ENCODE data around the gene ASB1. TPM values are rescaled to one million over a fixed set of nuclear protein-coding genes. Genes with fewer than 3 reads are reported as not detected.
A peak's percentile ranks its signal among the peaks of the same experiment; 100 is the strongest.

The ASB1 gene
- total and polyA plus RNA-seq, 2 of the 13 experiments (the other 11 are each of a cell fraction or from before 2014, with no cell fraction given) = 48.6 to 49.2 TPM

DNA sequence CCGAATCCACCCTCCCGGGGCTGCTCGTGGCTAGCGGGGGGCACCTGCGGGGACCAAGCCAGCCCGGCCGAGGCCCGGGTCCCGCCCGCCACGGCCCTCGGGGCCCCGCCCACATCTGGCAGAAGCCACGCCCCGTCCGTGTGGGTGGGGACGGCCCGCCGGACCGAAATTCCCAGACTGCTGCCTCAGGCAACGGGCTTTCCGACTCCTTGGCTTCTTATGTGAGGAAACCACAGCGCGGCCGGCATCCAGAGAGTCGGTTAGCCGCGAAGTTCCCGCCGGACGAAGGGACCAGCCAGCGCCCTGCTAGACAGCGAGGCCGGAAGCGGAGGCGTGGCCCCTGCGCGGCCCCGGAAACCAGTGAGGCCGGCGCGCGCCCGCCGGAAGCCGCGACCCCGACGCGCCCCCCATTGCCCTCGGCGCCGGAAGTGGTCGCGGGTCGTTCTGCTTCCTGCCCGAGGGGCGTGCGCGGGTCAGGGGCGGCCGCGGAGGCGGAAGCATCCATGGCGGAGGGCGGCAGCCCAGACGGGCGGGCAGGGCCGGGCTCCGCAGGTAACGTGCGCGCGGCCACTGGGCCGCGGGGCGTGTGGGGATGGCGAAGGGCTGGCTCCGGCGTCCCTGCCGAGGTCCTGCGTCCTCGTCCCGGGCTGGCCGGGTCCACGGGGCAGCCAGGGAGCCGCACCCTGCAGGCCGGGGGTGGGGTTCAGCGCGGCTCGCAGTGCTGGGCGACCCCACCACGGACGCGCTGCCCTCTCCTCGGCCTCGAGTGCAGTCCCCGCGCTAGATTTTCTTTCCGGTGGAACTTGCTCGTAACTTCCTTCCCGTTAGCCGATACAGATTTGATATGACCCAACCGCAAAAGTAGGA is at the start of gene ASB1 (continued):
- TF ChIP-seq FLYWCH1 (CRISPR knock-in tag; IDR thresholded peaks at IDR 0.05) (peak; percentile 93), RBAK (CRISPR knock-in tag; IDR thresholded peaks at IDR 0.05) (no peak), RXRA (CRISPR knock-in tag; IDR thresholded peaks at IDR 0.05) (peak; percentile 2; the same call in 1 of the 2 replicates), ZNF205 (CRISPR knock-in tag; IDR thresholded peaks at IDR 0.05) (0 out of 2 replicates have a peak, but pooled peaks have one; percentile 14), ZNF564 (CRISPR knock-in tag; IDR thresholded peaks at IDR 0.05) (peak; percentile 62), PAF1 (CRISPR knock-in tag; IDR thresholded peaks at IDR 0.05) (no peak), ZNF672 (CRISPR knock-in tag; IDR thresholded peaks at IDR 0.05) (no peak), BHLHE40 (IDR thresholded peaks at IDR 0.05; ENCODE audit: low read length) (no peak), KLF16 (CRISPR knock-in tag; IDR thresholded peaks at IDR 0.05) (peak; percentile 57 to 76; a peak in 2 of 4 replicates), TSC22D2 (CRISPR knock-in tag; IDR thresholded peaks at IDR 0.05; ENCODE audit: borderline replicate concordance) (peak; percentile 42; the same call in 1 of the 2 replicates), ZNF256 (CRISPR knock-in tag; conservative IDR thresholded peaks at IDR 0.05) (peak; percentile 54; the same call in 1 of the 2 replicates), ZFP82 (CRISPR knock-in tag; IDR thresholded peaks at IDR 0.05; ENCODE audit: borderline replicate concordance) (peak; percentile 90; the same call in 1 of the 2 replicates), CHD2 (IDR thresholded peaks at IDR 0.05; ENCODE audit: low read depth, low read length) (0 out of 2 replicates have a peak, but pooled peaks have one; percentile 35), FOSL2 (CRISPR knock-in tag; IDR thresholded peaks at IDR 0.05) (peak; percentile 7; the same call in 1 of the 2 replicates)
- TF ChIP-seq, protein P1, sequence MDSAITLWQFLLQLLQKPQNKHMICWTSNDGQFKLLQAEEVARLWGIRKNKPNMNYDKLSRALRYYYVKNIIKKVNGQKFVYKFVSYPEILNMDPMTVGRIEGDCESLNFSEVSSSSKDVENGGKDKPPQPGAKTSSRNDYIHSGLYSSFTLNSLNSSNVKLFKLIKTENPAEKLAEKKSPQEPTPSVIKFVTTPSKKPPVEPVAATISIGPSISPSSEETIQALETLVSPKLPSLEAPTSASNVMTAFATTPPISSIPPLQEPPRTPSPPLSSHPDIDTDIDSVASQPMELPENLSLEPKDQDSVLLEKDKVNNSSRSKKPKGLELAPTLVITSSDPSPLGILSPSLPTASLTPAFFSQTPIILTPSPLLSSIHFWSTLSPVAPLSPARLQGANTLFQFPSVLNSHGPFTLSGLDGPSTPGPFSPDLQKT (CRISPR knock-in tag; IDR thresholded peaks at IDR 0.05; ENCODE audit: borderline replicate concordance) = no peak; the same call in 1 of the 2 replicates
- TF ChIP-seq, protein P2, sequence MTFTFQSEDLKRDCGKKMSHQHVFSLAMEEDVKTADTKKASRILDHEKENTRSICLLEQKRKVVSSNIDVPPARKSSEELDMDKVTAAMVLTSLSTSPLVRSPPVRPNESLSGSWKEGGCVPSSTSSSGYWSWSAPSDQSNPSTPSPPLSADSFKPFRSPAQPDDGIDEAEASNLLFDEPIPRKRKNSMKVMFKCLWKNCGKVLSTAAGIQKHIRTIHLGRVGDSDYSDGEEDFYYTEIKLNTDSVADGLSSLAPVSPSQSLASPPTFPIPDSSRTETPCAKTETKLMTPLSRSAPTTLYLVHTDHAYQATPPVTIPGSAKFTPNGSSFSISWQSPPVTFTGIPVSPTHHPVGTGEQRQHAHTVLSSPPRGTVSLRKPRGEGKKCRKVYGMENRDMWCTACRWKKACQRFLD (CRISPR knock-in tag; IDR thresholded peaks at IDR 0.05; ENCODE audit: borderline replicate concordance) = peak; percentile 37; the same call in 1 of the 2 replicates
- TF ChIP-seq, protein P3, sequence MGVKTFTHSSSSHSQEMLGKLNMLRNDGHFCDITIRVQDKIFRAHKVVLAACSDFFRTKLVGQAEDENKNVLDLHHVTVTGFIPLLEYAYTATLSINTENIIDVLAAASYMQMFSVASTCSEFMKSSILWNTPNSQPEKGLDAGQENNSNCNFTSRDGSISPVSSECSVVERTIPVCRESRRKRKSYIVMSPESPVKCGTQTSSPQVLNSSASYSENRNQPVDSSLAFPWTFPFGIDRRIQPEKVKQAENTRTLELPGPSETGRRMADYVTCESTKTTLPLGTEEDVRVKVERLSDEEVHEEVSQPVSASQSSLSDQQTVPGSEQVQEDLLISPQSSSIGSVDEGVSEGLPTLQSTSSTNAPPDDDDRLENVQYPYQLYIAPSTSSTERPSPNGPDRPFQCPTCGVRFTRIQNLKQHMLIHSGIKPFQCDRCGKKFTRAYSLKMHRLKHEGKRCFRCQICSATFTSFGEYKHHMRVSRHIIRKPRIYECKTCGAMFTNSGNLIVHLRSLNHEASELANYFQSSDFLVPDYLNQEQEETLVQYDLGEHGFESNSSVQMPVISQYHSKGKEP (CRISPR knock-in tag; IDR thresholded peaks at IDR 0.05) = no peak; the same call in 1 of the 2 replicates
- TF ChIP-seq, protein P4, sequence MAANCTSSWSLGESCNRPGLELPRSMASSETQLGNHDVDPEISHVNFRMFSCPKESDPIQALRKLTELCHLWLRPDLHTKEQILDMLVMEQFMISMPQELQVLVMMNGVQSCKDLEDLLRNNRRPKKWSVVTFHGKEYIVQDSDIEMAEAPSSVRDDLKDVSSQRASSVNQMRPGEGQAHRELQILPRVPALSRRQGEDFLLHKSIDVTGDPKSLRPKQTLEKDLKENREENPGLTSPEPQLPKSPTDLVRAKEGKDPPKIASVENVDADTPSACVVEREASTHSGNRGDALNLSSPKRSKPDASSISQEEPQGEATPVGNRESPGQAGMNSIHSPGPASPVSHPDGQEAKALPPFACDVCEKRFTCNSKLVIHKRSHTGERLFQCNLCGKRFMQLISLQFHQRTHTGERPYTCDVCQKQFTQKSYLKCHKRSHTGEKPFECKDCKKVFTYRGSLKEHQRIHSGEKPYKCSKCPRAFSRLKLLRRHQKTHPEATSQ (CRISPR knock-in tag; IDR thresholded peaks at IDR 0.05; ENCODE audit: borderline replicate concordance) = peak; percentile 21; the same call in 1 of the 2 replicates
- TF ChIP-seq, protein P5, sequence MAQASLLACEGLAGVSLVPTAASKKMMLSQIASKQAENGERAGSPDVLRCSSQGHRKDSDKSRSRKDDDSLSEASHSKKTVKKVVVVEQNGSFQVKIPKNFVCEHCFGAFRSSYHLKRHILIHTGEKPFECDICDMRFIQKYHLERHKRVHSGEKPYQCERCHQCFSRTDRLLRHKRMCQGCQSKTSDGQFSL (CRISPR knock-in tag; IDR thresholded peaks at IDR 0.05) = peak; percentile 84; the same call in 1 of the 2 replicates
- TF ChIP-seq, protein P6, sequence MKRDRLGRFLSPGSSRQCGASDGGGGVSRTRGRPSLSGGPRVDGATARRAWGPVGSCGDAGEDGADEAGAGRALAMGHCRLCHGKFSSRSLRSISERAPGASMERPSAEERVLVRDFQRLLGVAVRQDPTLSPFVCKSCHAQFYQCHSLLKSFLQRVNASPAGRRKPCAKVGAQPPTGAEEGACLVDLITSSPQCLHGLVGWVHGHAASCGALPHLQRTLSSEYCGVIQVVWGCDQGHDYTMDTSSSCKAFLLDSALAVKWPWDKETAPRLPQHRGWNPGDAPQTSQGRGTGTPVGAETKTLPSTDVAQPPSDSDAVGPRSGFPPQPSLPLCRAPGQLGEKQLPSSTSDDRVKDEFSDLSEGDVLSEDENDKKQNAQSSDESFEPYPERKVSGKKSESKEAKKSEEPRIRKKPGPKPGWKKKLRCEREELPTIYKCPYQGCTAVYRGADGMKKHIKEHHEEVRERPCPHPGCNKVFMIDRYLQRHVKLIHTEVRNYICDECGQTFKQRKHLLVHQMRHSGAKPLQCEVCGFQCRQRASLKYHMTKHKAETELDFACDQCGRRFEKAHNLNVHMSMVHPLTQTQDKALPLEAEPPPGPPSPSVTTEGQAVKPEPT (CRISPR knock-in tag; IDR thresholded peaks at IDR 0.05; ENCODE audit: low read depth) = peak; percentile 95; the same call in 1 of the 2 replicates

Data from HepG2 (cell line).